GM18868 (cell line): ENCODE data around the gene FYB2.

Source experiments
- ATAC-seq: cut with Tn5 transposase; IDR thresholded peaks from one replicate; pipeline ENCODE4 v1.9.1; 2021; ENCODE audit warnings: mild to moderate bottlenecking, moderate library complexity; ENCODE audit not compliant: unreplicated experiment

FYB2 gene

GRCh38 chr1:56819387-56819899 lies at the start of gene FYB2:
Gene FYB2 (minus strand): TSS chr1:56819404. CDS start chr1:56819290, 114 bp downstream.
- no peak for ATAC-seq

DNA sequence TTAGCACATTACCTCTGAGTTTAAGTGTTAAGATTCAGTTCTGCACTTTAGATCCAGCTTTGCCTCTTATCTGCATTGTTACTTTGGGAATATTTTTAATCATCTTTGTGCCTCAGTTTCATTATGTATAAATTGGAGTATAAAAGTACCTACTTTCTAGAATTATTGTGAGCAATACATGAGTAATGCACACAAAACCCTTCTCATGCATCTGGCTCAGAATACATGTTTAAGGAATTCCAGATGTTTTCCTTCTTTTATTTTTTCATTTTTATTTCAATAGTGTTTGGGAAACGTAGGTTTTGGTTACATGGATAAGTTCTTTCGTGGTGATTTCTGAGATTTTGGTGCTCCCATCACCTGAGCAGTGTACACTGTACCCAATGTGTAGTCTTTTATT lies 49.6 kb upstream of the FYB2 start:
- ATAC-seq = no peak

- no peak for ATAC-seq
Observed at GRCh38 chr1:56867491-56867890, 48.3 kb upstream of the FYB2 start.

- ATAC-seq = no peak
Observed at GRCh38 chr1:56866656-56867055, 47.5 kb upstream of the FYB2 start.

- ATAC-seq = no peak
Observed at GRCh38 chr1:56864430-56864829, 45.2 kb upstream of the FYB2 start.

GRCh38 chr1:56863265-56863992 lies 44.2 kb upstream of the FYB2 start:
- no peak for ATAC-seq

GRCh38 chr1:56859287-56859686 lies 40.1 kb upstream of the FYB2 start:
- no peak for ATAC-seq

DNA sequence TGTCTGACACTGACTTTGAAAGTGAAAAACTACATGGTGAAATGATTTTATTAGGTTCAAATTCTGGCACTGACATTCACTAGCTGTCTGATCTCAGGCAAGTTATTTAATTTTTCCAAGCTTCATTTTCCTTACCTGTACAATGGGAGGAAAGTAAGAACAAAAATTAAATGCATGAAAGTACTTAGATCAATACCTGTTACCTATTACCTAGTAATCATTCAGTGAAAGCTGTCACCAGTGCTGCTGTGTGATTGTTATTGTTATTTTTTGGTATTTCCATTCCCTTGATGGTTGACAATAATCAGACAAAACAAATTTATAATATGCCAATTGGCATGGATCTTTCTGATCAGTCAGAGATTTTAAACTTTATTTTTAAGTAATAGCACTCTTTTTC lies 37.0 kb upstream of the FYB2 start:
- no peak for ATAC-seq

DNA sequence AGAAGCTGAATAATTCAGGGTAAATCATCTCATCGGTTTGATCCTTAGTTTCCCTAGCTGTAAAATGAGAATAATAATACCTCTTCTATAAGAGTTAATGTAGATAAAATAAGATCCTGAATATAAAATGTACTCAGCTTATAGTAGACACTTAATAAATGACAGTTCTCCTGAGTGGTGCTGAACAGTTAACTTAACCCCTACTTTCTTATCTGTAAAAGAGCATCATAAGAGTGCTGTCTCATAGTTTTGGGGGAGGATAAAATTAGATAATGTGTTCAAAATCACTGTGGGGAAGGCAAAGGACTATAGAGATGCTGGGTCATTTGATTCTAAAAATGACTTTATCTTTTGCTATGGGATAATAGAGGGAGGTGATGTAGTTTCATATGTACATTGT lies 36.0 kb upstream of the FYB2 start:
- ATAC-seq = no peak

- no peak for ATAC-seq
Observed at GRCh38 chr1:56854521-56855099, 35.4 kb upstream of the FYB2 start, which contains the start of gene C8A. Gene C8A (plus strand): TSS chr1:56854797. CDS start chr1:56854902, 105 bp downstream.

DNA sequence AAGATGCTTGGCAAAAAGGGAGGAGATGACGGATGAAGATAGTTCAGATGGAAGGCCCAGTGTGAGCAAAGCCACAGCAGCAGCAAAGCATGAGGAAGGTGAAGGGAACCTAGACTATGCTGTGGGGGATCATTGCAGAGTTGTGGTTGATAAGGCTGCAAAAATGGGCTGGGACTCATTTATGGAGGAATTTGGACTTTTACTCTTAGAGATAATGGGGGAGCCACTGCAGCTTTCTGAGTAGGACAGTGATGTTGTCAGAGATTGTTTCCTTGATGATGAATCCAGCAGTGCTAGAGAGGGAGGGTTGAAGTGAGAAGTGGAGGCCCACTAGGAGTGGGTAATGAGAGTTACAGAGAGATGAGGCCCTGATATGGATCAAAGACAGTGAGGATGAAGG lies 33.3 kb upstream of the FYB2 start:
- no peak for ATAC-seq

GRCh38 chr1:56850922-56851321 lies 31.7 kb upstream of the FYB2 start:
- no peak for ATAC-seq

GRCh38 chr1:56850411-56850810 lies 31.2 kb upstream of the FYB2 start:
- no peak for ATAC-seq

DNA sequence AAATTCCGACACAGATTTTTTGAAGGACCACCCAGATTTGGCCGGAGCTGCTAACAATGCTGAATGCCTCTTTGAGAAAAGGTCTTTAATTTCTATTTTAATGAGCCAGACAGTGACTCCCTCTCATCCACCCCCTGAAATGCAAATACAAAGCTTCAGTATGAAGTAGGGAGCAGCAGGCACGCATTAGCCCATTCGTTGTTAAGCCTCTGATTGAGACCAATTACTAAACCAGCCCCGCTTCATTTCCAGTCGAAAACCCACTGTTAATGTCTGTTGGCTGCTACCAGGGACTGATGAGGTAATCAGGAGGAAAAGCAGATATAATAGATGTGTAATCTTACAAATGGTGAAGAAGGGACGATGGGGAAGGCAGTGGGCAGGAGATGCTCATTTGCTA lies 30.5 kb upstream of the FYB2 start:
- no peak for ATAC-seq

DNA sequence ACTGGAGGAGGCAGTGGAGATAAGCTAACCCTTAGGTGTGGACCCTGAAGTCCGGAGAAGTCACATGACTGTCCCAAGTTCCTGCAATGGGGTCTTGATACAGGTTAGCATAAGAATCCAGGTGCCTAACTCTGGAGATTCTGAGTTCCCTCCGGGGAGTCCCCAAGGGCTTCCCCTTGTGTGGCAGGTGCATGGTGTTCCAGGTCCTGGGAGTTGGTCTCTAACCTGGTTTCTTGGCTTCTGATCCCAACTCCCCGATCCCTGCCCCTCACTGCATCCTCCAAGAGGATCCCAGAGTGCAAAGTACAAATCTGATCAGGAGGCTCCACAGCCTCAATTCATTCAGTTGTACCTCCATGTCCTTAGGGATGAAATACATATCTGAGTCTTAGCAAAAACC lies 26.1 kb upstream of the FYB2 start:
- no peak for ATAC-seq

- no peak for ATAC-seq
Observed at GRCh38 chr1:56844545-56845136, 25.4 kb upstream of the FYB2 start.

DNA sequence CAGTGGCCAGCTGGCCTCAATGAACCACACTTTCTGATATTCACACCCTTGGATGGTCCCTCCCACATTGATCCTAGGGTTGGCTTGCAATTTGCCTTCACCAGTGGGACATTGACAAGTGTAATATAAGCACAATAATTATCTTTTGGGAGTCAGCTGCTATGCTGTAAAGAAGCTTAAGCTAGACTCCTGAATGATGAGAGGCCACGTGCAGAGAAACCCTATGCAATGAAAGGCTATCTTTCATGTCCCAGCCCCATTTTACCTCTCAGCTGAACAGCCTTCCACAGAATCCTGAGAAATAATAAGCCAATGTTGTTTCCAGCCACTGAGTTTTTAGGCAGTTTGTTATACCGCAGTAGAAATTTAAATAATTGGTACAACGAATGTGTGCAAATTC lies 24.3 kb upstream of the FYB2 start:
- ATAC-seq = no peak

DNA sequence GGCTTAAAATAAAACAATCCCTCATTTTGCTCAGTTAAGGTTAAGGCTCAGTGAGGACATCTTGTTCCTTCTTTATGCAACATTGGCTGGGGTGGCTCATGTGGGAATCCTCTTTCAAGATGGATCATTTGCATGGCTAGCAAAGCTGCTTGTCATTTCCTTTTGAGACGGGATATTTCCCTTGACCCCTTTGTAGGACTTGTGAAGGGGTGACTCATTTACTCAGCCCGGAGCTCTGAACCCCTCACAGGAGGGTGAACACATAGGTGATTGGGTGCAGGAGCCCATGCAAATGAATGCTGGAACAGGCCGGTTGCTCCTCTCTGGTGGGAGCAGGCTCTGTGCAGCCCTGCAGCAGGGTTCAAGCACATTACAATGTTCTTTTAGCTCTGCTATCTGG lies 19.6 kb upstream of the FYB2 start:
- ATAC-seq = no peak

DNA sequence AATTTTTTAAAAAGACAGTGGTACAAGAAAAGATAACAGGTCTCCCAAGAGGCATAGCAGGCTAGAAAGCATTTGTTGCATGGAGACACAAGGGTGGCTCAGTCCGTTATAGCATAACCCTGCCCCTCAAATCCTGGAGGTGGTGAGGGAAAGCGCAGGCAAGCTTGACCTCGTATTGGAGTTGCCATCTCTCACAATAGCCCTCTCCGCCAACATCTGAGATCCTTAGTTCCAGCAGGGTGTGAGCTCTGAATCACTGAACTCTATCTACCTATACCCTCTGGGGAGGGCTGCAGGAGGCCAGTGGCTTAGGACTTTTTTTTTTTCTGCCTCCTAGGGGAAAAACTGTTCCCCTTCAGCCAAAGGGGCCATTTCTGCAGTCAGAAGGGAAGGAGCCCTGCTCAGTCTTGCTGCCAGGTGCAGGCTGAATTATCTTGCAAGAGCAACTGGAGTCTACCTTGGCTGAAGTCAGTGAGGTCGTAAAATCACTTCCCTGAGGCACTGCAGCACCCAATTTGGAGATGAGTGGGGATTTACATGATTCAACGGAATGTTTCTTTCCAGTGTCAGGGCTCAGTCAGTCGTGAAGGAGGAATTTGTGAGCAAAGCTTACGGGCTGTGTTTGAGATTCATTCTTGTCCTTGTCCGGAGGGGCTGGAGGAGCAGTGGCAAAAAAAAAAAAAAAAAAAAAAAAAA lies 18.2 kb upstream of the FYB2 start:
- ATAC-seq = no peak

DNA sequence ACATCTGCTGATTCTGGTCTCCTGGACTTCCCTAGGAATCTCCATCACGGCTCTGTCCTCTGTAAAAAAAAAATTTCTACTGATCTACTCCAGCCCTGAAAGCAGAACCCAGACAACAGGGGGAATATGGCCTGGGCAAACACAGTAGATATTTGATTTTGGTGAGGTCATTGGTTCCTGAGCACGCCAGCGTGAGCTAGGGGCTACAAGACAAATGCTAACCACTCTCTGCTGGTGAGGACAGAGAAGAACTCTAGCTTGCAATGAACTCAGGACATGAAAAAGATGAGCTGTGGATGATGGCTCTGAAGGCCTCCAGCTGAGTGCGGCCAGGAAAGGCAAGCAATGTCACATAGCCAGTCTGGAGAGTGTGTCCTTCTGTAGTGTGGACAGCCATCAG lies 17.2 kb upstream of the FYB2 start:
- no peak for ATAC-seq

DNA sequence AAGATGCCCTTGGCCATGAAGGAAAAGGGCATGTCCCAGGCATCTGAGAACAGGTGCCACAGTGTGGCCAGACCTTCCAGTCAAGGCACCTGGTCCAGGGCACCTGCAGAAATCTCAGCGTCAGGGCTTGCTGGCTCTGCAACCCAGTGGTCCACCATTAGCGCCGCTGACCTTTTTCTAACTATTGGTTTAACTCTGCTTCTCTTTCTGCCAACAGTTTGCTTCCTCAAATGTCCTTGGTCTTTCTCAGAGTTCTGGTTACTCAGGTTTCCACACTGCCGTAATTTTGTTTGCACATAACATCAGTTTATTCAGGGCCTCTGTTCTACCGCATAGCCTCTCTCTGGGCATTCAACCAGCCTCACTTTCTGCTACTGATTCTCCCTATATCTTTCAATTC lies 16.5 kb upstream of the FYB2 start:
- no peak for ATAC-seq
